Ovary (tissue), 9 donors: ENCODE data around the gene AVEN. TPM values are rescaled to one million over a fixed set of nuclear protein-coding genes. Genes with fewer than 3 reads are reported as not detected.

Experiments used
- DNase-seq, 5 donors: peaks; one replicate each; pipeline ENCODE4 v3.0.0-alpha.2; 2019 to 2020
- H3K27ac ChIP-seq, 2 donors: fragments of 200-600 bp; one replicate each; pipeline versions ENCODE4 v1.5.1 to v1.8.0; 2019 to 2022
- H3K27me3 ChIP-seq: fragments of 200-600 bp; one replicate; pipeline ENCODE4 v1.8.0; 2022
- H3K36me3 ChIP-seq: fragments of 200-600 bp; sonication (generic); one replicate; pipeline ENCODE4 v1.5.1; 2019
- H3K4me1 ChIP-seq: one replicate; pipeline ENCODE4 v1.8.1; 2013; ENCODE audit warnings: mild to moderate bottlenecking, moderate library complexity; ENCODE audit not compliant: insufficient read depth
- H3K4me3 ChIP-seq: fragments of 200-600 bp; sonication (generic); one replicate; pipeline ENCODE4 v1.5.1; 2017
- H3K9me3 ChIP-seq, 2 donors: fragments of 200-600 bp in 1 of 2; sonication (generic) in 1 of 2; one replicate each; pipeline versions ENCODE4 v1.5.1 to v1.8.1; 2013 to 2019; ENCODE audit warnings: mild to moderate bottlenecking in 1 of 2, moderate library complexity in 1 of 2
- EP300 ChIP-seq: sonication (generic); formaldehyde crosslinking; IDR thresholded peaks from one replicate; pipeline ENCODE4 v1.6.1; 2017; ENCODE audit warnings: antibody characterized with exemption
- POLR2A ChIP-seq: fragments of 450-650 bp; IDR thresholded peaks from one replicate; pipeline ENCODE4 v1.6.1; 2017; ENCODE audit warnings: antibody characterized with exemption, mild to moderate bottlenecking, moderate library complexity
- WGBS, 3 donors: extraction: QIAGEN DNeasy Blood & Tissue Kit in 1 of 3; methylation state at CpG; one replicate each; pipeline versions ENCODE4 v1.1.5 to v1.1.7; 2013 to 2017; 5-methylcytosine and 5-hydroxymethylcytosine counted together
- intact Hi-C, 4 donors: fragments of 100-400 bp; cut with DNase I; formaldehyde crosslinking; loops; one replicate each; pipeline versions ENCODE4 v1.11.0 to v1.15.1; 2022 to 2023
- polyA plus RNA-seq, 2 donors: library from polyadenylated mRNA; stranded (reverse); fragments of 200-250 nt in 1 of 2; fragments of 350-450 nt in 1 of 2; fragmentation: Illumina TruSeq in 1 of 2; extraction: RNeasy Lipid Tissue Mini Kit (QIAGEN cat#74804) in 1 of 2; gene quantifications; one replicate each; pipeline ENCODE4 v1.2.3, GENCODE V29; 2013 to 2014
- total RNA-seq, 7 donors: library from RNA; depleted of rRNA in 2 of 7; stranded (reverse); fragments of >200 nt in 2 of 7; fragmentation: NEBNext Ultra II Directional in 3 of 7; extraction: Animal tissue kit (Norgen Biotek cat#: 25700) in 3 of 7; gene quantifications; one replicate each; pipeline versions ENCODE4 v1.1.0 to v1.2.4, GENCODE V29; 2016 to 2023
- TF ChIP-seq, protein P1 (sequence below), 3 donors: fragments of 450-650 bp in 2 of 3; fragments of 200-600 bp in 1 of 3; IDR thresholded peaks; one replicate each; pipeline versions ENCODE4 v1.5.1 to v1.8.0; 2016 to 2022; ENCODE audit warnings: antibody characterized with exemption in 3 of 3, mild to moderate bottlenecking in 1 of 3
- donor health status: DM: no; HTN: no; CAD: no; lungs with moderate emphysema.
- donor health status: DM: no; HTN: no; CAD: no.
- donor health status: Bipolar disorder and iron deficiency.
- donor health status: DM: yes; HTN: yes; CAD: no.
- donor health status: DM: no; HTN: no; CAD: no.
- donor health status: DM: yes; HTN: yes; CAD: no.

AVEN gene
- total and polyA plus RNA-seq, 9 donors: 9.0 to 20.9 (median 11.5) TPM

DNA sequence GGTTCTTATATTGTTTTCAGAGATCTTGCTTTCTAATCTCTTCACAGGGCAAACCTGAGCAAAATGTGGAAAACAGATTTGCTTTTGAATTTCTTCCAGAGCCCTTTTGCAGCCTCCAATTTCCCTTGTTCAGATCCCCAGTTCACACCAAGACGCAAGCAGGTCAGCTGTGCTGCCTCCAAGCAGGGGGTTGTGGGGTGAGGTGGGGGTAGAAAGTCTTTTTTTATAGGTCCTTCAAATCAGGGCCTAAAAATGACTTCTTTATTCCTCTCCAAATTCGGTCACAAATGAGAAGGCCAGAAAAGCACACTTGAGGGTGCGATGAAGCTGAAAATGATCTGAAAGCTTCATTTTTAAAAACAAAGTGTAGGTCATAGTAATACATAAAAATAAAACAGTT, 26.3 kb upstream of the AVEN start:
- Histone ChIP-seq H3K27ac (no peak overlapping the region), H3K4me1 (no peaks in the 10 kb centered on the region), H3K9me3 (no peaks in the 10 kb centered on the region), H3K4me3 (no peak overlapping the region), H3K36me3 (no peaks in the 10 kb centered on the region), H3K27me3 (no peaks in the 10 kb centered on the region)
- 82 to 86% (median 86%) methylated on average over 3 of the region's 3 CpGs for WGBS, 3 donors
- intact Hi-C loops: loop anchor here in 2 of 4 donors (10.0 kb wide), 2 partner anchors 140 to 150 kb away; partner anchors contain the start of gene KATNBL1 (in 1 of the 2)
- no peak for TF ChIP-seq POLR2A
- no peak for DNase-seq

DNA sequence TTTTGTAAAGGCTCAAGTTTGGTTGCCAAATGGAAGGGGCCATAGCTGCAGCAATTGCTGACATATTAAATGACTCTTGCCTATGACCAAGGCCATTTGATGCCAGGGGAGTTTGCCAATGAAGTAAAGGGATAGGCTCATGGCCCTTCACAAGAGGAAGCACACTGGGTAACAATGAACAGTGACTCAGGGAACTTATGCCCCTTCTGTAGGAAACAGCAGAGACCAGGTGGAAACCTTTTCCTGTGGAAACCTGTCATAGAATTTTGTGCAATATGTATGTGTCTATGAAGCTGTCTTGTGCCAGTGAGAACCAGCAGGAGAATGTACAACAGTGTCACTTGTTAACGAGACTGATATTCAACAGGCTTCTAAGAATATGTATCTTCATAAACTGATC, 25.4 kb upstream of the AVEN start:
- Histone ChIP-seq H3K4me1 (no peaks in the 10 kb centered on the region), H3K27ac (no peak overlapping the region), H3K36me3 (no peaks in the 10 kb centered on the region), H3K4me3 (no peak overlapping the region), H3K27me3 (no peaks in the 10 kb centered on the region), H3K9me3 (no peaks in the 10 kb centered on the region)
- intact Hi-C loops: loop anchor here in 3 of 4 donors (5.0 to 10.0 kb wide), 3 partner anchors 140 to 150 kb away; partner anchors contain the start of gene KATNBL1 (in 2 of the 3)
- TF ChIP-seq, protein P1, sequence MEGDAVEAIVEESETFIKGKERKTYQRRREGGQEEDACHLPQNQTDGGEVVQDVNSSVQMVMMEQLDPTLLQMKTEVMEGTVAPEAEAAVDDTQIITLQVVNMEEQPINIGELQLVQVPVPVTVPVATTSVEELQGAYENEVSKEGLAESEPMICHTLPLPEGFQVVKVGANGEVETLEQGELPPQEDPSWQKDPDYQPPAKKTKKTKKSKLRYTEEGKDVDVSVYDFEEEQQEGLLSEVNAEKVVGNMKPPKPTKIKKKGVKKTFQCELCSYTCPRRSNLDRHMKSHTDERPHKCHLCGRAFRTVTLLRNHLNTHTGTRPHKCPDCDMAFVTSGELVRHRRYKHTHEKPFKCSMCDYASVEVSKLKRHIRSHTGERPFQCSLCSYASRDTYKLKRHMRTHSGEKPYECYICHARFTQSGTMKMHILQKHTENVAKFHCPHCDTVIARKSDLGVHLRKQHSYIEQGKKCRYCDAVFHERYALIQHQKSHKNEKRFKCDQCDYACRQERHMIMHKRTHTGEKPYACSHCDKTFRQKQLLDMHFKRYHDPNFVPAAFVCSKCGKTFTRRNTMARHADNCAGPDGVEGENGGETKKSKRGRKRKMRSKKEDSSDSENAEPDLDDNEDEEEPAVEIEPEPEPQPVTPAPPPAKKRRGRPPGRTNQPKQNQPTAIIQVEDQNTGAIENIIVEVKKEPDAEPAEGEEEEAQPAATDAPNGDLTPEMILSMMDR (IDR thresholded peaks at IDR 0.05): no peak
- no peak for TF ChIP-seq EP300
- no peak for TF ChIP-seq POLR2A
- DNase-seq: no peak
- 0% methylated on average over 1 of the region's 1 CpG for WGBS, 3 donors

DNA sequence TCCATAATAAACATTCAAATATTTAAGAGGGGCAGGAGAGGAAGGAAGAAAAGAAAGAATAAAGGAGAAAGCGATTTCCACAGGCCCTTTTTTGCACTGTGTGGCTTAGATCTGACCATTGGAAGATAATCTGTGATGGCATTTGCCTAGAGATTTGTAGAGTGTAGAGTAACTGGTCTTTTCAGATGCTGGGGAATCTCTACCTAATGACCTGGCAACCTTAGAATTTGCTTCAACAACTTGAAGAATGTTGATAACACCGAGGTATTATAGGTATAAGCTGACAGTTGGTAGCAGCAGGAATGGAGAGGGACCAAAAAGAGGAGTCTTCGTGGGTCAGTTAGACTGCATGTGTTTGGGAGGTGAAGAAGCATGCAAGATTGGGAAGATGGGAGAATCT, 20.9 kb upstream of the AVEN start:
- WGBS, 3 donors: 68 to 75% (median 69%) methylated on average over 3 of the region's 3 CpGs
- no peak for DNase-seq
- no peak overlapping the region for H3K27ac ChIP-seq
- H3K4me3 ChIP-seq: no peak overlapping the region
- no peaks in the 10 kb centered on the region for H3K4me1 ChIP-seq
- H3K36me3 ChIP-seq: no peaks in the 10 kb centered on the region
- TF ChIP-seq POLR2A (no peak), EP300 (no peak)
- TF ChIP-seq, protein P1 (IDR thresholded peaks at IDR 0.05): no peak
- intact Hi-C loops: loop anchor here in 3 of 4 donors (5.0 to 10.0 kb wide), 3 partner anchors 145 to 155 kb away; partner anchors contain the start of gene KATNBL1 (in 2 of the 3)
- no peaks in the 10 kb centered on the region for H3K9me3 ChIP-seq
- H3K27me3 ChIP-seq: no peaks in the 10 kb centered on the region

DNA sequence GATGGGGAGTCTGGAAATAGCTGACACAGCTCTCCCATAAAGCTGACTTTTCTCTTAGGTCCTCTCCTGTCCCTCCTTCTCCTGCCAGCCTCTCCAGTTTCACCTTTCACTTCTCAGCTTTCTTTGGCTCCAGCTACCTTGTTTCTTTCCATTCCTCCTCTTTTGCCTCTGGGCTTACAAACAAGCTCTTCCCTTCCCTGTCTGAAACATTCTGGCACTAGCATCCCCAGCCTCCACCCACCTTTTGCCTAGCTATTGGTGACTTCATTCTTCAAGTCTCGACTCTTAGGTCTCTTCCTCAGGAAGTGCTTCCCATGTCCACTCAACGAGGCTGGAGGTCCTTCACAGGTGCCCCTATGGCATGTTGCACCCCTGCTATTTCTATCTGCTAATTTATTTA, 20.5 kb upstream of the AVEN start:
- no peaks in the 10 kb centered on the region for H3K36me3 ChIP-seq
- intact Hi-C loops: no loop called here
- 41 to 64% (median 45%) methylated on average over 2 of the region's 2 CpGs for WGBS, 3 donors

GRCh38 chr15:34056911-34057310, 17.9 kb upstream of the AVEN start:
- TF ChIP-seq POLR2A: no peak
- no peak for TF ChIP-seq EP300
- TF ChIP-seq, protein P1 (IDR thresholded peaks at IDR 0.05): no peak
- H3K27me3 ChIP-seq: no peaks in the 10 kb centered on the region
- DNase-seq: no peak
- intact Hi-C loops: no loop called here
- no peak overlapping the region for H3K27ac ChIP-seq
- no peaks in the 10 kb centered on the region for H3K4me1 ChIP-seq
- no peaks in the 10 kb centered on the region for H3K9me3 ChIP-seq
- H3K36me3 ChIP-seq: no peaks in the 10 kb centered on the region
- H3K4me3 ChIP-seq: no peak overlapping the region
- 84 to 91% (median 90%) methylated on average over 5 of the region's 5 CpGs for WGBS, 3 donors

More for the DNA sequence above, 20.5 kb upstream of the AVEN start:
- Histone ChIP-seq H3K27me3 (no peaks in the 10 kb centered on the region), H3K4me1 (no peaks in the 10 kb centered on the region), H3K9me3 (no peaks in the 10 kb centered on the region), H3K27ac (no peak overlapping the region), H3K4me3 (no peak overlapping the region)
- TF ChIP-seq, protein P1 (IDR thresholded peaks at IDR 0.05): no peak
- TF ChIP-seq POLR2A (no peak), EP300 (no peak)
- DNase-seq: no peak
